Inflammatory macrophage treated with lipopolysaccharide for 1 hour (primary cell): ENCODE measurements around the gene DYRK4.
"Not testable (repeated sequence)": the region's sequence is repeated elsewhere in the genome, so short reads cannot be mapped to it uniquely, and the experiment has no call there.

Source experiments
- DNase-seq, 2 donors: peaks; one replicate each; pipeline ENCODE4 v3.0.0-alpha.2; 2020 to 2022

DYRK4 gene

GRCh38 chr12:4562034-4562657 lies at the start of gene DYRK4:
Gene DYRK4, plus strand, starts transcription at chr12:4562208. Its CDS starts 38 bp downstream, at chr12:4562246.
- DNase-seq = peak; percentile 71 to 88

- no peak for DNase-seq
These were observed 43.8 kb upstream of the DYRK4 start for GRCh38 chr12:4518106-4518728.

GRCh38 chr12:4523443-4523842 lies 38.6 kb upstream of the DYRK4 start:
- not testable (repeated sequence) for DNase-seq

- DNase-seq = peak; percentile 20 to 44
These were observed 35.0 kb upstream of the DYRK4 start for GRCh38 chr12:4526923-4527546.

- no peak for DNase-seq
These were observed 31.8 kb upstream of the DYRK4 start for GRCh38 chr12:4530160-4530559.

- no peak for DNase-seq
These were observed 30.9 kb upstream of the DYRK4 start for GRCh38 chr12:4530982-4531586.

GRCh38 chr12:4535092-4535491 lies 26.9 kb upstream of the DYRK4 start:
- no peak for DNase-seq

GRCh38 chr12:4535871-4536270 lies 26.1 kb upstream of the DYRK4 start:
- DNase-seq = no peak

GRCh38 chr12:4538207-4539160 lies 23.5 kb upstream of the DYRK4 start, which contains the start of gene RAD51AP1:
Gene RAD51AP1, plus strand, starts transcription at chr12:4538890. Its CDS starts 50 bp downstream, at chr12:4538940.
- DNase-seq = peak; percentile 95 to 97

GRCh38 chr12:4539167-4539870 lies 22.7 kb upstream of the DYRK4 start:
- no peak for DNase-seq

GRCh38 chr12:4540170-4540569 lies 21.8 kb upstream of the DYRK4 start:
- DNase-seq = no peak

GRCh38 chr12:4540638-4541037 lies 21.4 kb upstream of the DYRK4 start:
- DNase-seq = no peak

- DNase-seq = no peak
These were observed 16.8 kb upstream of the DYRK4 start for GRCh38 chr12:4545195-4545594.

GRCh38 chr12:4552191-4552590 lies 9.8 kb upstream of the DYRK4 start:
- peak; percentile 35 to 71 for DNase-seq

GRCh38 chr12:4553943-4554342 lies 8.1 kb upstream of the DYRK4 start:
- DNase-seq = no peak

- peak; percentile 99 for DNase-seq
These were observed 6.2 kb upstream of the DYRK4 start for GRCh38 chr12:4555804-4556203.

- DNase-seq = peak; percentile 80 to 90
These were observed 5.1 kb upstream of the DYRK4 start for GRCh38 chr12:4556735-4557530.

GRCh38 chr12:4557586-4557985 lies 4.4 kb upstream of the DYRK4 start:
- DNase-seq = peak; percentile 34 to 78

- peak; percentile 60 to 64 for DNase-seq
These were observed 3.8 kb upstream of the DYRK4 start for GRCh38 chr12:4558171-4558570.

GRCh38 chr12:4563336-4563735 lies 1.3 kb downstream of the DYRK4 start:
- no peak for DNase-seq

- peak; percentile 56 to 66 for DNase-seq
These were observed 2.8 kb downstream of the DYRK4 start for GRCh38 chr12:4564818-4565217.
